HFF-Myc (cell line): ENCODE data around the gene DDX59.

Experiments
- DNase-seq: peaks from one replicate; pipeline ENCODE4 v3.0.0-alpha.2; 2011; ENCODE audit warnings: low read depth; ENCODE audit errors: extremely low read depth
- H3K4me3 ChIP-seq: replicated peaks from 2 replicates; pipeline ENCODE4 v1.5.1; 2011; ENCODE audit warnings: low read depth, mild to moderate bottlenecking, control low read depth, low read length
- CTCF ChIP-seq: IDR thresholded peaks from 2 replicates; pipeline ENCODE4 v1.5.1; 2012; ENCODE audit warnings: mild to moderate bottlenecking, low read depth, low read length, control low read depth; ENCODE audit errors: missing control alignments

DDX59 gene

DNA sequence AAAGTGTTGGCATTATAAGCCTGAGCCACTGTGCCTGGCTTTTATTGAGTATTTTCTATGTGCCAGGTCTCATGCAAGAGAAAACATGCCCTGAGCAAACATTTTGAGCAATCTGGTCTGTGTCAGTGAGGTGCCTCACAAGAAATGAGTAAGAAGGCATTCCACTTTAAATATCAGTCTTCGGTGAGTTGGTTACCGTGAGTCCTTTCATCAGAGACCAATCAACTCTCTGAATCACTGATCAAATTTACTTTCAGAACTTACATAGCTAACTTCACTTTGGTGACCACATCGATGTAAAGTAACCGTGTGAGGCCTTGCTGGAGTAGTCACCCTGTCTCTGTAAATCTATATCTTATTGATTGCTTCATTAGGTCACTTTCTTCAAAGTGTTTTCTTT lies 14.3 kb upstream of the DDX59 start:
- no peak overlapping the region for H3K4me3 ChIP-seq
- TF ChIP-seq CTCF, result no peak
- no peak for DNase-seq

DNA sequence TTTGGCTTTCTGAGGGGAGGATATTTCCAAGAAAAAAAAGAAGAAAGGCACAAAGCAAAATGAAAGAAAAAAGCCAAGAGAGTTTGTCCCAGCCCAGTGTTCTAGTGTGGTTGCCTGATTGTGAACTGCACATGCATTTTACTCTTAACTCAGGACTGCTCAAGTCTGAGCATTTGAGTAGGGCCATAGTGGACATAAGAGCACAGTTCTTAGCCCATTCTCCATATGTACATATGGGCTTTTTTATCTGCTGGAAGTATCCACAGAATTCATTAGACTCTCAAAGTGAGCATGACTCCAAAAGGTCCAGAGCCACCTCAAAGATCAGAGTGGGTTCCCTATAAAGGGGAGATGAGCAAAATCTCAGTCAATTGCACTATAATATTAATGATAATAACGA lies 13.6 kb upstream of the DDX59 start:
- TF ChIP-seq CTCF, result no peak
- H3K4me3 ChIP-seq, result no peak overlapping the region
- no peak for DNase-seq

GRCh38 chr1:200681231-200681630 lies 11.5 kb upstream of the DDX59 start:
- TF ChIP-seq CTCF, result no peak
- no peak overlapping the region for H3K4me3 ChIP-seq
- DNase-seq, result no peak

DNA sequence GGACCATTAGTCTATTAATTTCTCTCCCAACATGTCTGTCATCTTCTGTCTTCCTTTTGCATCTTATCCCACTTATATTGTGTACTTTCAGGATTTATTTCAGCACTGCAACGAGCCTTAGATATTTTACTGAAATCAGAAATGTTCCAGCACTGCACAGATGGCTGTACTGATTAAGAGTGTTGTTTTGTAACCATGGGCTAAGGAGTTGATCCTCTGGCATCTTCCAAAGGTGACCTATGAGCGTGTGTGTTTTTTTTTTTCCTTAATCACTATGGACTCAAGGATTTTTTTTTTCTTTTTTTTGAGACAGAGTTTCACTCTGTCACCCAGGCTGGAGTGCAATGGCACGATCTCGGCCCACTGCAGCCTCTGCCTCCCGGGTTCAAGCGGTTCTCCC lies 7.1 kb upstream of the DDX59 start:
- no peak for DNase-seq
- H3K4me3 ChIP-seq, result no peak overlapping the region
- TF ChIP-seq CTCF, result no peak

DNA sequence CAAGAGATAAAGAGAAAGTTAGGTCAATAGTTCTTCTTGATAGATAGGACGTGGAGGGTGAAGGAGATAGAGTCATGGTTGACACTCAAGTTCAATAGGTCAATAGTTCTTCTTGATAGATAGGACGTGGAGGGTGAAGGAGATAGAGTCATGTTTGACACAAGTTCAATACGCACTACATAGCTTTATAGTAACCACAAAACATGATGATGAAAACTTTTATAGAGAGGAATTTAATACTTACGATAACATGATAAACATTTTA lies 5.8 kb upstream of the DDX59 start:
- no peak for DNase-seq
- H3K4me3 ChIP-seq, result no peak overlapping the region
- TF ChIP-seq CTCF, result no peak

DNA sequence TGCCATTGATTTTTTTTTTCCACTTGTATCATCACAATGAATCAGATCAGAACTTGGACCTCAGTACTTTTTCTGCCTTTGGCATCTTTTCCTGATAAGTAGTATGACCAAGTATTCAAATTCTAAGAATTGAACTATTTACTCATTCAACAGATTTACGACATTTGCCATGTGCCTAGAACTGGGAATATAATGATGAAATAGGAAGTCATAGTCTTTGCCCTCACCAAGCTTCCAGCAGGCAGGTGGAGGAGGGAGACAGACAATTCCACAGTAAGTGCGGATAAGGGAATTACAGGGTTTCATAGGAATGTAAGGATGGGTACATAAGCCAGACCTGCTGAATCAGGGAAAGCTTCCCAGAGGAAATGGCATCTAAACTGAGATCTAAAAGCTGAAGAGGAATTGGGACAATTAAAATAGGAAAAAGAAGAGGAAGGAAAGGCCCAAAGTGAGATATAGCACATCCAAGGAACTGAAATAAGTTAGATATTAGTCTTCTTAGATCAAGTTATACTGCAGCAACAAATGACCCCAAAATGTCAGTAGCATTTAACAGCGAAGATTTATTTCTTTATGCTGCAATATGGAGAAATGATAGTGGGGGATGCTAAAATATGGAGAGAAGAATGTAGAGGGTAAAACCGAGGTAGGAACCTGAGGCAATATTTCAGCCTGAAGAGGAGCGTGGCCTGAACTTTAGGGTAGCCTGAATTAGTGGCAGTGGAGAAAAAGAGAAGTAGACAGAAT lies 5.3 kb upstream of the DDX59 start:
- no peak for TF ChIP-seq CTCF
- no peak overlapping the region for H3K4me3 ChIP-seq
- no peak for DNase-seq
